H9 (cell line): ENCODE data around the gene CDH4. TPM values are rescaled to one million over a fixed set of nuclear protein-coding genes. Genes with fewer than 3 reads are reported as not detected.

ENCODE experiments used
- DNase-seq: peaks from one replicate; pipeline ENCODE4 v3.0.0-alpha.2; 2017
- H2AFZ ChIP-seq: one replicate; pipeline ENCODE4 v1.6.1; 2013; ENCODE audit warnings: mild to moderate bottlenecking, low read length, control low read depth, moderate library complexity
- H2AK5ac ChIP-seq: 2 replicates; pipeline ENCODE4 v1.6.1; 2013; ENCODE audit warnings: low read length, control low read depth, mixed read lengths; ENCODE audit not compliant: insufficient read length
- H2BK120ac ChIP-seq: one replicate; pipeline ENCODE4 v1.6.1; 2013; ENCODE audit warnings: low read depth, mild to moderate bottlenecking, low read length, control low read depth, inconsistent platforms; ENCODE audit not compliant: poor library complexity, severe bottlenecking
- H2BK12ac ChIP-seq: 2 replicates; pipeline ENCODE4 v1.6.1; 2013; ENCODE audit warnings: low read length, control low read depth, mixed read lengths, low read depth; ENCODE audit not compliant: insufficient read length
- H2BK15ac ChIP-seq: 2 replicates; pipeline ENCODE4 v1.6.1; 2013; ENCODE audit warnings: low read depth, low read length, control low read depth
- H2BK20ac ChIP-seq: one replicate; pipeline ENCODE4 v1.6.1; 2013; ENCODE audit warnings: low read depth, mild to moderate bottlenecking, low read length, control low read depth, inconsistent platforms; ENCODE audit not compliant: poor library complexity, severe bottlenecking
- H2BK5ac ChIP-seq: 2 replicates; pipeline ENCODE4 v1.6.1; 2013; ENCODE audit warnings: low read length, control low read depth, mixed read lengths; ENCODE audit not compliant: insufficient read length
- H3K14ac ChIP-seq: 2 replicates; pipeline ENCODE4 v1.6.1; 2013; ENCODE audit warnings: low read length, control low read depth; ENCODE audit not compliant: insufficient read depth
- H3K18ac ChIP-seq: 2 replicates; pipeline ENCODE4 v1.6.1; 2013; ENCODE audit warnings: low read depth, mild to moderate bottlenecking, mixed read lengths, low read length, control low read depth; ENCODE audit not compliant: insufficient read length
- H3K23ac ChIP-seq: 2 replicates; pipeline ENCODE4 v1.6.1; 2013; ENCODE audit warnings: low read length, control low read depth, mixed read lengths, low read depth; ENCODE audit not compliant: insufficient read length
- H3K23me2 ChIP-seq: 2 replicates; pipeline ENCODE4 v1.6.1; 2013; ENCODE audit warnings: low read depth, mild to moderate bottlenecking, mixed read lengths, low read length, control low read depth; ENCODE audit not compliant: insufficient read length, poor library complexity, severe bottlenecking
- H3K27ac ChIP-seq: 2 replicates; pipeline ENCODE4 v1.5.1; 2013; ENCODE audit warnings: low read length, control low read depth, mixed read lengths, low read depth; ENCODE audit not compliant: insufficient read length
- H3K27me3 ChIP-seq: 2 replicates; pipeline ENCODE4 v1.6.1; 2013; ENCODE audit warnings: low read length, control low read depth, inconsistent platforms; ENCODE audit not compliant: insufficient read depth
- H3K4ac ChIP-seq: 2 replicates; pipeline ENCODE4 v1.6.1; 2013; ENCODE audit warnings: low read depth, mild to moderate bottlenecking, control low read depth, inconsistent platforms, low read length, moderate library complexity
- H3K4me1 ChIP-seq: 2 replicates; pipeline ENCODE4 v1.6.1; 2013; ENCODE audit warnings: low read length, control low read depth, inconsistent platforms; ENCODE audit not compliant: insufficient read depth
- H3K4me2 ChIP-seq: 2 replicates; pipeline ENCODE4 v1.6.1; 2013; ENCODE audit warnings: low read length, control low read depth, mixed read lengths; ENCODE audit not compliant: insufficient read length, insufficient read depth
- H3K56ac ChIP-seq: 2 replicates; pipeline ENCODE4 v1.6.1; 2013; ENCODE audit warnings: low read depth, mild to moderate bottlenecking, mixed read lengths, low read length, control low read depth; ENCODE audit not compliant: insufficient read length
- H3K79me1 ChIP-seq: 2 replicates; pipeline ENCODE4 v1.6.1; 2013; ENCODE audit warnings: low read depth, mild to moderate bottlenecking, moderate library complexity, low read length, control low read depth, inconsistent platforms; ENCODE audit not compliant: insufficient read depth, poor library complexity, severe bottlenecking
- H3K79me2 ChIP-seq: 2 replicates; pipeline ENCODE4 v1.6.1; 2013; ENCODE audit warnings: low read length, control low read depth, inconsistent platforms; ENCODE audit not compliant: insufficient read depth
- H3K9ac ChIP-seq: 2 replicates; pipeline ENCODE4 v1.6.1; 2013; ENCODE audit warnings: low read length, control low read depth, mixed read lengths; ENCODE audit not compliant: insufficient read length; ENCODE audit errors: extremely low read depth
- H3K9me3 ChIP-seq: one replicate; pipeline ENCODE4 v1.6.1; 2013; ENCODE audit warnings: low read depth, low read length, inconsistent platforms; ENCODE audit not compliant: control insufficient read depth
- H3T11ph ChIP-seq: one replicate; pipeline ENCODE4 v1.6.1; 2013; ENCODE audit warnings: mild to moderate bottlenecking, low read length, control low read depth, inconsistent platforms
- H4K20me1 ChIP-seq: one replicate; pipeline ENCODE4 v1.6.1; 2013; ENCODE audit not compliant: control insufficient read depth, insufficient read length, insufficient read depth
- H4K5ac ChIP-seq: 2 replicates; pipeline ENCODE4 v1.6.1; 2013; ENCODE audit warnings: low read depth, mild to moderate bottlenecking, mixed read lengths, low read length, control low read depth; ENCODE audit not compliant: insufficient read length
- H4K8ac ChIP-seq: replicated peaks from 2 replicates; pipeline ENCODE4 v1.6.1; 2013; ENCODE audit warnings: low read length, control low read depth, mixed read lengths, low read depth; ENCODE audit not compliant: insufficient read length
- H4K91ac ChIP-seq: 2 replicates; pipeline ENCODE4 v1.6.1; 2013; ENCODE audit warnings: low read depth, mild to moderate bottlenecking, moderate library complexity, mixed read lengths, low read length, control low read depth; ENCODE audit not compliant: insufficient read length
- H3K27ac Mint-ChIP-seq, 3 experiments: 2 replicates in 2 of 3; 3 replicates in 1 of 3; pipeline ENCODE4 v1.8.0; 2020 to 2021; ENCODE audit warnings: mixed read lengths in 3 of 3, mild to moderate bottlenecking in 1 of 3, moderate library complexity in 1 of 3
- H3K27me3 Mint-ChIP-seq: 2 replicates; pipeline ENCODE4 v1.8.0; 2021; ENCODE audit warnings: low read depth, mild to moderate bottlenecking, moderate library complexity, mixed read lengths
- H3K36me3 Mint-ChIP-seq, 3 experiments: 2 replicates in 2 of 3; 3 replicates in 1 of 3; pipeline ENCODE4 v1.8.0; 2020 to 2021; ENCODE audit warnings: low read depth in 3 of 3, mixed read lengths in 3 of 3; ENCODE audit not compliant: insufficient read depth in 1 of 3
- H3K4me1 Mint-ChIP-seq, 2 experiments: 2 replicates each; pipeline ENCODE4 v1.8.0; 2020; ENCODE audit warnings: mixed read lengths in 2 of 2
- H3K4me3 Mint-ChIP-seq, 2 experiments: 2 replicates in 1 of 2; 3 replicates in 1 of 2; pipeline ENCODE4 v1.8.0; 2020 to 2021; ENCODE audit warnings: mild to moderate bottlenecking in 2 of 2, mixed read lengths in 2 of 2, moderate library complexity in 1 of 2
- H3K9me3 Mint-ChIP-seq, 2 experiments: 2 replicates in 1 of 2; 3 replicates in 1 of 2; pipeline ENCODE4 v1.8.0; 2020; ENCODE audit warnings: mild to moderate bottlenecking in 2 of 2, mixed read lengths in 2 of 2, moderate library complexity in 1 of 2
- WGBS: extraction: QIAGEN DNeasy Blood & Tissue Kit; methylation state at CpG from one replicate; pipeline ENCODE4 v1.1.7; 2013; ENCODE audit warnings: missing lambda C conversion rate, low lambda C conversion rate, mixed read lengths; ENCODE audit not compliant: insufficient read length; ENCODE audit errors: extremely low coverage; 5-methylcytosine and 5-hydroxymethylcytosine counted together
- total RNA-seq: library from RNA; stranded (reverse); gene quantifications from 2 replicates; pipeline ENCODE4 v1.2.1, GENCODE V29; 2021
- TF ChIP-seq, protein P1 (sequence below): fragments of 200-600 bp; sonication (generic); conservative IDR thresholded peaks from 3 replicates; pipeline ENCODE4 v1.8.0; 2021; ENCODE audit warnings: antibody characterized with exemption, mild to moderate bottlenecking

CDH4 gene
- total RNA-seq, 1 experiment from 2014 or later, result 3.0 TPM

DNA sequence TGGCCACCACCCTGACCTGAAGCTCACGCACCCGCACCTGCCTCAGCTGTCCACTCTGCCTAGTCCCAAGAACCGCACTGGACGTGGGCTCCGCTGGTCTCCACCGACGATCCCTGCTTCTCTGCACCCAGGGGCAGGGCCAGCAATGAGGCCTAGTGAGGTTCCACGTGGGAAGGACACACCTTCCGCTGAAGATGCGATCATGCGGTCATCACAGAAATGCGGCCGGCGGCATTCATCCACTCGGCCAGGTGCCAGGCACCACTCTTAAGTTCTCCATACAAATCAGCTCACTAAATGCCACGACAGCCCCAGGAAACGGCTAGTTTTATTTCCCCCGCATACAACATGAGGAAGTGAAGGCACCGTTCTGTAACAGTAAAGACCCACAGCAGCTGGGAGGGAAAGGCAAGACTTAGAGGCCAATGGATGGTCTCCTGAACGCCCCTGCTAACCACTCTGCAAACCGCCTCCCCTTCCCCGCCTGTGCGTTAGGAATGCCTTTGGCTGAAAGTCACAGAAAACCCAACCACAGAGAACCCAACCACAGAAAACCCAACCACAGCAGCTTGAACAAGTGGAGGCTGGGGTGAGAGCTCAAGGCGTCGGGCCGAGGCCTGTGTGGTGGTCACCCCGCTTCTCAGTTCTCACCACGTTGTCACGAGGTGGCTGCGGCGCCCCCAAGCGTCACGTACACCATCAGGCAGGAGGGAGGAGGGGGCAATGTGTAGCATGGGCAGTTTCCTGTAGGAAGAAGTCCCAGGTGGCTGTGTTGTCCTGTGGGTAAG is 609.2 kb downstream of the CDH4 start:
- 0 out of 7 replicates have a peak overlapping the region, but pooled peaks of 2 of the 3 experiments have one; percentile 49 for H3K27ac Mint-ChIP-seq
- WGBS, result no CpG with 5 or more reads among the region's 33 CpGs

More for the DNA sequence above, 609.2 kb downstream of the CDH4 start:
- H3K56ac ChIP-seq, result no peak overlapping the region
- DNase-seq, result no peak
- no peaks in the 10 kb centered on the region for H3K9me3 ChIP-seq
- no peak overlapping the region for H3K18ac ChIP-seq
- no peaks in the 10 kb centered on the region for H3K4me1 Mint-ChIP-seq
- H3K4me2 ChIP-seq, result no peak overlapping the region
- no peak overlapping the region for H4K91ac ChIP-seq
- H2AFZ ChIP-seq, result no peak overlapping the region
- H3K9me3 Mint-ChIP-seq, result no peaks in the 10 kb centered on the region
- no peak overlapping the region for H3K27ac ChIP-seq
- H3K9ac ChIP-seq, result no peak overlapping the region
- peaks cover 0 to 3% (median 0%) of the 10 kb centered on the region in 3 experiments; a peak in 1 of 7 replicates for H3K36me3 Mint-ChIP-seq
- no peak overlapping the region for H2BK5ac ChIP-seq
- H3K4me1 ChIP-seq, result no peaks in the 10 kb centered on the region
- no peaks in the 10 kb centered on the region; the same call in 1 of the 2 replicates for H3K27me3 ChIP-seq
- H2BK120ac ChIP-seq, result no peak overlapping the region
- H3K23ac ChIP-seq, result no peak overlapping the region
- H3K4ac ChIP-seq, result no peak overlapping the region
- no peaks in the 10 kb centered on the region for H3K23me2 ChIP-seq
- TF ChIP-seq, protein P1, sequence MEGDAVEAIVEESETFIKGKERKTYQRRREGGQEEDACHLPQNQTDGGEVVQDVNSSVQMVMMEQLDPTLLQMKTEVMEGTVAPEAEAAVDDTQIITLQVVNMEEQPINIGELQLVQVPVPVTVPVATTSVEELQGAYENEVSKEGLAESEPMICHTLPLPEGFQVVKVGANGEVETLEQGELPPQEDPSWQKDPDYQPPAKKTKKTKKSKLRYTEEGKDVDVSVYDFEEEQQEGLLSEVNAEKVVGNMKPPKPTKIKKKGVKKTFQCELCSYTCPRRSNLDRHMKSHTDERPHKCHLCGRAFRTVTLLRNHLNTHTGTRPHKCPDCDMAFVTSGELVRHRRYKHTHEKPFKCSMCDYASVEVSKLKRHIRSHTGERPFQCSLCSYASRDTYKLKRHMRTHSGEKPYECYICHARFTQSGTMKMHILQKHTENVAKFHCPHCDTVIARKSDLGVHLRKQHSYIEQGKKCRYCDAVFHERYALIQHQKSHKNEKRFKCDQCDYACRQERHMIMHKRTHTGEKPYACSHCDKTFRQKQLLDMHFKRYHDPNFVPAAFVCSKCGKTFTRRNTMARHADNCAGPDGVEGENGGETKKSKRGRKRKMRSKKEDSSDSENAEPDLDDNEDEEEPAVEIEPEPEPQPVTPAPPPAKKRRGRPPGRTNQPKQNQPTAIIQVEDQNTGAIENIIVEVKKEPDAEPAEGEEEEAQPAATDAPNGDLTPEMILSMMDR, result peak; percentile 17; the same call in 1 of the 3 replicates
- no peak overlapping the region for H3T11ph ChIP-seq
- H3K79me1 ChIP-seq, result no peaks in the 10 kb centered on the region
- H3K14ac ChIP-seq, result no peak overlapping the region; the same call in 1 of the 2 replicates
- H3K27me3 Mint-ChIP-seq, result peaks cover 24% of the 10 kb centered on the region
- H4K5ac ChIP-seq, result no peak overlapping the region
- no peak overlapping the region for H4K8ac ChIP-seq
- no peak overlapping the region for H2AK5ac ChIP-seq
- H2BK20ac ChIP-seq, result no peak overlapping the region
- no peak overlapping the region for H2BK12ac ChIP-seq
- no peak overlapping the region for H3K4me3 Mint-ChIP-seq
- no peaks in the 10 kb centered on the region for H3K79me2 ChIP-seq
- peaks cover 3% of the 10 kb centered on the region for H4K20me1 ChIP-seq
- no peak overlapping the region for H2BK15ac ChIP-seq
